HG03432 (cell line): ENCODE results near the gene CLMP.
"Not testable (repeated sequence)": the region's sequence is repeated elsewhere in the genome, so short reads cannot be mapped to it uniquely, and the experiment has no call there.

Source experiments
- ATAC-seq: cut with Tn5 transposase; IDR thresholded peaks from one replicate; pipeline ENCODE4 v1.9.1; 2021; ENCODE audit warnings: mild to moderate bottlenecking, moderate library complexity; ENCODE audit not compliant: unreplicated experiment

CLMP gene

DNA sequence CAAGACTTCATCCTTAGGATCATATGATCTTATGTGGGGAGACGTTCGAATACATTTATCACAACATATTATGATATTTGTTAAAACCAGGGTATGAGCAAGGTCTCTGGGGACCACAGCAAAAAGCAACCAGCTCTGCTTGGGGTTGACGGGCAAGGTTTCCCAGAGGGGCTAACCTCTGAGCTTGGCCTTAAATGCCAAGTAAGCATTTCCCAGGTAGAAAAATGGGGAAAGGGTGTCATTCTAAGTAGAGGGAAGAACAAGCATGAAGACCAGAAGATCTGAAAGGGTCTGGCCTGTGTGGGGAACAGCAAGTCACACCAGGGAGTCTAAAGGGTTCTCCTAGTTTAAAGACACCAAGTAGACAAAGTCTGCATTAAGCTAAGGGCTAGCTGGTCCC lies 24.1 kb downstream of the CLMP start:
- no peak for ATAC-seq

DNA sequence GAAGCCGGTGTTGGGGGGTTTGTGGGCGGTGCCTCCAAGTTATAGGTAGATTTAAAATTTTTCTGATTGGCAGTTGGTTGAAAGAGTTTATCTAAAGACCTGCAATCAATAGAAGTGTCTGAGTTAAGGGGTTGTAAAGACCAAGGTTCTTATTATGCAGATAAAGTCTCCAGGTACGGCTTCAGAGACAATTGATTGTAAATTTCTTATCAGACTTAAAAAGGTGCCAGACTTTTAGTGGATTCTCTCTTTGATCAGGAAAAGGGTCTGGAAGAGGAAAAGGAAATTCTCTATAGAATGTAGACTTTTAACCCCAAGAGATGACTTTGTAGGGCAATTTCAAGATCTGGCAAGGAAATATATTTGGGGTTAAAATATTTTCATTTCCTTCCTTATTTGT lies 25.2 kb downstream of the CLMP start:
- no peak for ATAC-seq

DNA sequence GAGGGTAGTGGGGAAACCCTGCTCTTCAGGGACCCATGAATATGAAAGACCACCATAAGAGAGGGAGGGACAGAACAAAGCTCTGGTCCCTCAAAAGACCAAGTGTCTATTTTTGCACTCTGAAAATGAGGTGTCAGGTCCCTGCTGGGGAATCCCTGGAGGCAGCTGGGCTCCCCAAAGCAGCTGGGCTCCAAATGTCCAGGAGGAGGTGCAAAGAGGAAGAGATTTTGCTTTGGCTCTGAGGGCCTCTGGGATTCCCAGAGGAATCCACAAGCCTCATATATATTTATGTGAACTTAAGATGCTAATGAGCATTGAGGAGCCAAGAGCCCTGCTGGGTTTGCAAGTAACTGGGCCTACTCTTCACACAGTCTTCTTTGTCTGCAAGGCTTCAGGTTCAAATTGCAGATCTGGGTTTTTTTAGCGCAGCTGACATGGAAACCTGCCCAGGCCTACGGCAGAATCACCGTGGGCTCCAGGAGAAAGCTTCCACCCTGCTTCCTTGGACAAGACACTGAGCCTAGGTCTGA lies 26.0 kb downstream of the CLMP start:
- no peak for ATAC-seq

DNA sequence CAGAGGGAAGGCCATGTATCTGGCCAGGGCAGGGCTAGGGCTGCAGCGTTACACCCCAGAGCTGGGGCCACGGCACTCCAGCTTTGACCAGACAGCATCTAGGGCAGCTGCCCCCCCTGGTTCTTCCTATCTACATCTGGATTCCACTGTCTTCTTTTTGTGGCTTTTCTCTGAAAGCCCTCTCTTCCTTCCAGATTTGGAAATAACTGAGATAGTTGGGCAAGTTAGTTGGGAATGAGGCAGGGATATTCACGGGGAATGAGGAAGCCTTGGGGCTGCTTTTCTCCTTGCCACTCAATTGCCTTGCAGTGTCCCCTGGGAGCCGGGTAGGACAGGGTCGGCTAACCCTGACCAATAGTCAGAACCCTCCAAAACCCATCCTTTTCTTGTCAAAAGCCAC lies 26.8 kb downstream of the CLMP start:
- no peak for ATAC-seq

DNA sequence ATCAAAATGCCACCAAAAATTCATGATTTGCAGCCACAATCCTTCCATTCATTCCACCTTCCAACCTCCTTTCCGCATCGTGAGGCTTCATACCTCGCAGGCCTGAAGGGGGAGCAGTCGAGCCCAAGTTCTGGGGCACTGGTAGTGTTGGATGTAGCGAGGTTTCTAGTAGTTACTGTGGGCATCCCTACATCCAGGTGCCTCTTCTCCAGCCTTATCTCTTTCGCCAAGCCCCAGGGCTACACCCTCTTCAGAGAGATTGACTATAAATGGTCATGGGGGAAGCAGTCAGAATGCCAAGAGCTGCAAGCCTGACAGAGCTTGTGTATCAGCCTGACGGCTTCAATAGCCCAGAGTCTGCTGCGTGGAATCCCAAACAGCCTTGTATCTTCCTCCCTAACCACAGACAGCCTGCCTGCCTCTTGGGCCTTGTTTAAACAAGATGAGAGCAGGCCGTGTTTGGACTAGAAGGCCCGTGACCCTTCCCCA lies 28.9 kb downstream of the CLMP start:
- no peak for ATAC-seq

DNA sequence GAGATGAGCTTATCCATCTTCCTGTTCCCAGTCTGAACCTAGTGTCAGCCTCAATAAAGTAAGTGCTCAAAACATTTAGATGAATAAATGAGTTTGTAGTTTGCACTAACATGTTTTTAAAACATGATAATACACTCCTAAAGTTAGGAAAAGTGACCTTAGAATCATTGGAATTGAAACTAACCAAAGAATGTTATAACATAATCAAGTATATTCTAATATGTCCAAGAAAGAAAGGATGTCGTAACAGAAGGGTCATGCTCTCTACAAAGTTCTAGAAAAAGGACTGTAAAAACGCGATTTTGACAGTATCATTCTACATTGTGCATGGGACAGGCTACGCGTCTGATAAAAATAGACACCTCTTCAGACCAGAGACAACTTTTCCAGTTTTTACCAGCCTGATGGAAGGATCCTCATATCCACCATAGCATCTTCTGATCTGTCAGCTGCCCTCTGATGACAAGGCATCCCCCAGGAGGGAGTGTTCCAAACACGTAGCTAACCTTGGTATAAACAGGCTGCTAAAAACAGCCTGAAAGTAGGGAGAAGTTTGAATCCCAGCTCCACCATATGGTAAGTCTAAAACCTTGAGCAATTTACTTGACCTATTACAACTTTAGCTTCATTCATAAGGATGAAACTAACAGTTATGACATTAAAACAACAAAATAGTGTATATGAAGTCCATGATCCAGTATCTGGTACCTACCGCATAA lies 30.2 kb downstream of the CLMP start:
- ATAC-seq = no peak

DNA sequence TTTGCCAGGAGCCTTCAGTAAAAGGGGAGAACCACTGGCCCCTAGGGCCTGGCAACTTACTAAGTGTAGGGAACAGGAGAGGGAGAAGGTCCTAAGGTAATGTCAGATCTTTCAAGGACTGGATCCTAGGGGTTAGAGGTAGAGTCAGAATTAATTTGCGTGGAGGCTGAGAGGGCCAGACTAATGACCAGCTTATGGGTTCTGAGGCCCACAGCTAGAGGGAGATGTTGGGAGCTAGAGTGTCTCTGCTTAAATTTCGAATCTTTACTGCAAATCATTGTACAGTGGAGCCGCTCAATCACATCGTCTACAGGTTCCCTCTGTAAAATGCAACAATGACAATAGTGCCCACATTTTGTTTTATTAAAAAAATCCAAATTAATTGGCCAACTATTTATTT lies 31.4 kb downstream of the CLMP start:
- no peak for ATAC-seq

DNA sequence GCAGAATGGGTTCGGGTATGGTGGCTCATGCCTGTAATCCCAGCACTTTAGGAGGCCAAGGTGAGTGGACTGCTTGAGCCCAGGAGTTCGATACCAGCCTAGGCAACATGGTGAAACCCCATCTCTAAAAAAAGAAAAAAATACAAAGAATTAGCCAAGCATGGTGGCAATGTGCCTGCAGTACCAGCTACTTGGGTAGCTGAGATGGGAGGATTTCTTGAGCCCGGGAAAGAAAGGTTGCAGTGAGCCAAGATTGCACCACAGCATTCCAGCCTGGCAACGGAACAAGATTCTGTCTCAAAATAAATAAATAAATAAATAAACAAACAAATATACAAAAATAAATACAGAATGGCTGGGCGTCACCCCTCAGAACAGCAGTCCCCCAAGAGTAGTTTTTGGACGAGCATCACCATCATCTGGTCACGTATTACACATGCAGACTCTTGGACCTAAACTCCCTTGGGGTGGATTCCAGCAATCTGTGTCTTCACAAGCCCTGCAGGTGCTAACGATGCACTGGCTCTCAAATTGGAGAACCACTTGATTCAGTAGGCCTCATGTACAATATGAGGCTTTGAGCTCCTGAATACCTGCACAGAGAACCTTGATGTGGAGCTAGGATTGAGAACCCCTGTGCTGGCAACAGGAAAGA lies 33.5 kb downstream of the CLMP start:
- ATAC-seq = no peak

DNA sequence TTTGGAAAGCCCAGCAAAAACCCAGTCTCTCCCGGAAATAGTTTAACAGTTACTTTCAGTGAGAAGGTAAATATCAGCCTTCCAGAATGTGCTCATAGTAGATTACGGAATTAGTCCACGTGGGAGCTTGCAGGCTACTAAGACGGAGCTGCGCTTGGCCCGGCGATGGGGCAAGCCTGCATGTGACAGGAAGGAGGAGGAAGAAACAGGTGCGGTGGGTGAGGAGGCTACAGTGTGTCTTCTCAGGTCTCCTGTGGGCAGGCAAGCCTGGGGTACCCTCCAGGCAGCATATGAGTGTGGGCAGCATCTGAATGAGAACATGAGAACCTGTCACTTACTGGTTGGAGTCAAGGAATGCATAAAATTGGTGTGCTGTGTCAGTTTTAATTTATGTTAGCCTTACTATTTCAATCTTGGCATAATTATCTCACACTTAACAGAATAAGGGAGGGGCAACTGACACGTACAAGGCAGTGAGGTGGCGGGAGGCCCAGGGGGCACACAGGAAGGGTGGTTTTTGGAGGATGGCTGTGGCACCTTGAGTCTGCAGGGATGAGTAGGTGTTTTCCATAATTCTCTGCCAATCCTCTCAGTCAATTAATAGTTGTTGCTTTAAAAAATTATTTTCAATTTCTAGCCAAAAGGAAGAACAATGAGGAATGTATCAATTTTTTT lies 35.7 kb downstream of the CLMP start:
- ATAC-seq = no peak

DNA sequence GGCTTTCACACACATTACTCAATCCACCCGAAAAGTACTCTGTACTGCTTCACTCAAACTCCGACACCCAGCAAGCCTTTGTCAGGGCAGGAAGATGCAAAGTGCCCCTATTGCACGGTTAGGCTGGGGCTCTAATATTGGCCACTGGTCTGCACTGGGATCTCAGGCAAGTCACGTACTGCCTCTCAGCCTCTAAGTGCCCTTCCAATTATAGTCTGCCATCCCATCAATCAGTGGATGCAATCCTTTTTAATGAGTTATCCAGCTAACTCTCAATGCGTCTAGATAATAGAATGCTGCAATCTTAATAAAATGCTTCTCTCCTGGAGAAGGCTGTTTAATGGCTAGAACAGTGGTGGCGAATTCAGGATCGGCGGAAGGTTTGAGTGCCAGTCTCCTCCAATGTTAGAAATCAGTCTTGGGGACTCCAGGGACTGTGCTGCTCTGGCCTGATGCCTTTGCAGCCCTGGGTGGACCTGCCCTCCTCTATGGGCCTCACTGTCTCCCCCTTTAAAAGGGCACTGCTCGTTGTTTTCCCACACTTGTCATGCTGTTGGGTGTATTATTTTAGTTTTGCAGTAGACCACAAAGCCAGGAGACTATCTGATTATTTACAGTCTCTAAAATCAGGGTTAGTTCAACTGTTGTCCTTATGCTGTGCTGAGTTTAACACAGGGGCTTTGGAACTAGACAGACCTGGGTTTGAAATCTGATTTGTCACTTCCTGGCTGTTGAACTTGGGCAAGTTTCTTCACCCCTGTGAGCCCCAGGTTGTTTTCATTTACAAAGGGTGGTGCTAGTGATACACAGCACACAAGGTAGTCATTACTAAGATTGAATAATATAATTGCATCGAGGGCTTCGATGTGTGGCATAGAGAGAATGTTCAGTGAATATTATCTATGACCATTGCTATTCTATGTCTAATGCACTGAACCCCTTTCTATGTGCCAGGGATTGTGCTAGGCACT lies 36.7 kb downstream of the CLMP start:
- no peak for ATAC-seq

DNA sequence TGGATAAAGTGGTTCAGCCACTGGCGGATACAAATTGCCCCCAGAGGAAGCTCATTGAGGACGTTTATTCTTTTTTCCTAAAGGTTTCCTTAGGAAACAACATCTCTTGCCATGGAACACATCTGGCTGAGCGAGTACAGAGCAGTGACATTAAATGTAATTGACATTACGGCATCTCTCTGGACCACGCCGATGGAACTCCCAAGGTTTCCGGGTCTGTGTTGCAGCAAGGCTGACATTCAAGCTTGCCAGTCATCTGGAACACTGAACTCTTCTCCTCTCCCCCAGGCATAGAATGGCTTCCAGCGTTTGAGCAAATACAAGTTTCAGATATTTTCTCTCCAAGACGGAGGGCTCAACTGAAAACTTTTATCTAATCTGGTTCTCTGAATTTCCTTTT lies 42.1 kb downstream of the CLMP start:
- no peak for ATAC-seq

DNA sequence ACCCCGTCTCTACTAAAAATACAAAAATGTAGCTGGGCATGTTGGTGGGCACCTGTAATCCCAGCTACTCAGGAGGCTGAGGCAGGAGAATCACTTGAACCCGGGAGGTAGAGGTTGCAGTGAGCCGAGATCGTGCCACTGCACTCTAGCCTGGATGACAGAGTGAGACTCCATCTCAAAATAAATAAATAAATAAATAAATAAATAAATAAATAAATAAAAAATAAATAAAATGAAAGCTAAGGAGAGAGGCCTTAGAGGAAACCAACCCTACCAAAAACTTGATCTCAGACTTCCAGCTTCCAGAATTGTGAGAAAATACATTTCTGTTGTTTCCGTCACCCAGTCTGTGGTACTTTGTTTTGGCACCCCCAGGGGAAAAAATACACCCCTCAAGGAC lies 42.7 kb downstream of the CLMP start:
- not testable (repeated sequence) for ATAC-seq

DNA sequence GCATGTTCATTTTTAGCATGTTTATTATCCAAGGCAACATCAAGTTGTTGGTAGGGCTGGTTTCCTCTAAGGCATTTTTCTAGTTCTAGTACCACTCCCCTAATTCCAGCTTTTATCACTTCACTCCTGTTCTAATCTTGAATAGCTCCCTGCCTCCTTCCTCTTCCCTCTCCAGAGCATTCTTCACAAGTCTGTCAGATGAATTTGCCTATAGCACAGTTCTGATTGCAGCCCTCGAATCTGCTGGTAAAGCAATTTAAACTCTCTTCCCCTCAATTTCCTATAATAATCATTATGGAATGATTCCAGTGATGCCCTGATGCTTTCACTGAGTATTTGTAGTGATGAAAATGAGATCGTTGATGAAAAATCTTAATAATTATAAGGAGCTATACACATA lies 43.3 kb downstream of the CLMP start:
- ATAC-seq = no peak

DNA sequence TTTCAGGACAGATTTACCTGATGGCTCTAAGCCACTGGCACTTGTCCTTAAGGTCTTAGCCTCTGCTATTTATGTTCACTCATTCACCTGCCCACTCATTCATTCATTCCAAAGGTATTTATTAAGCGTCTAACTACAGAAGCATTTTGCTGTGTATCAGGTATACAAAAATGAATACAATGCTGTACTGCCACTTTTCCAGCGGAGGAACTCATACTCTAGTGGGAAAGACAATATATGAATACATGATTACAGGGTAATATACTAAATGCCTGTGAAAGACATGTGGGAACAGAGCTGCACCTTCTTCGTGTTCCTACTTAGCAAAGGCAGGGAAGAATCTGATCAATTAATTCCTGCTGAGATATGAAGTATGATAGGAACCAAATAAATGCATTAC lies 43.7 kb downstream of the CLMP start:
- no peak for ATAC-seq

DNA sequence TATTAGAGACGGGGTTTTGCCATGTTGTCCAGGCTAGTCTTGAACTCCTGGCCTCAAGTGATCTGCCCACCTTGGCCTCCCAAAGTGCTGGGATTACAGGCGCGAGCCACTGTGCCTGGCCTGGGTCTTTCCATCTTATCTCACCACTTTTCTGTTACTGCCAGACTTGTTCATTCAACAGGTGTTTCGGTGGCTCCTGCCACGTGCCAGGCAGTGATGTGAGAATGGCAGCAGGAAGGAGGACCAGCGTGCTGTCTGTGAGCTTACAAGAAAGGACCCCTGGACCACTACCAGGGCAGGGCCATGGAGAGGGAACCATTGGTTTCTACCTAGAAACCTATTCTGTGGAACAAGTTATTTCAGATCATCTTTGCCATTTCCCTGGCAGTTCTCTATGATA lies 44.2 kb downstream of the CLMP start:
- ATAC-seq = no peak

DNA sequence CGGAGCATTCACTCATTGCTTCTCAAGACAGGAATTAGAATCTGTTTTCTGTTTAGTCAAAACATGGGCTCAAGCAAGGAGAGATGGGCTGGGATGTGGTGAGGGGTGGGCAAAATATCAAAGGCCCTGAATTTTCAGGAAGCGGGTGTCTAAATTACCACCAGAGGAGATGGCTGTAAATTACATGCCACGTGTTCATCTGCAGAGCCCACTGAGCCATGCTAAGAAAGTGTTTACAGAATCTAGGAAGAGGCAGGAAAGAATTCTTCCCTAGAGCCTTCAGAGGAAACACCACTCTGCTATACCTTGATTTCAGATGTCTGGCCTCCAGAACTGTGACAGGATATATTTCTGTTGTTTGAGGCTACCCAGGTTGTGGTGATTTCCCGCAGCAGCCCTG lies 46.1 kb downstream of the CLMP start:
- no peak for ATAC-seq

DNA sequence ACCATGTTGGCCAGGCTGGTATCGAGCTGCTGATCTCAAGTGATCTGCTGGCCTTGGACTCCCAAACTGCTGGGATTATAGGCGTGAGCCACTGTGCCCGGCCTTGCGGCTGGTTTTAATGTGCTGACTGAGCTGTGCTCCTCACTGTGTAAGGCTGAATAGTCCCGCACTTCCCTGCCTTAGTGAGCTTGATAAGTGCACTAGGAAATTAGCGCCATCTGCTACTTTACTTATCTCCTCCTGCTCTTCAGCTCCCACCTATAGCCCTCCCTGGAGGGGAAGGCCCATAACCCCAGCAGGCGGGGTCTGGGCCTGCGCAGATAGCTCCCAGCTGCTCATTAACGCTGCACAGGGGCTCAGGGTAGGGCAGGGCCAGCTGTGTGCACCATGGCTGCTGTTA lies 49.4 kb downstream of the CLMP start:
- ATAC-seq = no peak

DNA sequence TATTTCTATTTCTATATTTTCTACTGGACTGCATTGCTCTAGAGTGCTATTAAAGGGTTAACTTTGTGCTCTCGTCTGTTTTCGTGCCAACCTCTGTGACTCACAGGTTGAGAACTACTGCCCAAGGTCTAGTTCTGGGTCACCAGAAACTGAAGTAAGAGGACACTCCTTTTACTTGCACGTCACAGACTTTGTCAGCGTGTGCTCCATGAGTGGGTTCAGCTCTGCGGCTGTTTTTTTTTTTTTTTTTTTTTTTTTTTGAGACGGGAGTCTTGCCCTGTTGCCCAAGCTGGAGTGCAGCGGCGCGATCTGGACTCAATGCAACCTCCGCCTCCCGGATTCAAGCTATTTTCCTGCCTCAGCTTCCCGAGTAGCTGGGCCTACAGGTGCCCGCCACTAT lies 49.8 kb downstream of the CLMP start:
- ATAC-seq = no peak

DNA sequence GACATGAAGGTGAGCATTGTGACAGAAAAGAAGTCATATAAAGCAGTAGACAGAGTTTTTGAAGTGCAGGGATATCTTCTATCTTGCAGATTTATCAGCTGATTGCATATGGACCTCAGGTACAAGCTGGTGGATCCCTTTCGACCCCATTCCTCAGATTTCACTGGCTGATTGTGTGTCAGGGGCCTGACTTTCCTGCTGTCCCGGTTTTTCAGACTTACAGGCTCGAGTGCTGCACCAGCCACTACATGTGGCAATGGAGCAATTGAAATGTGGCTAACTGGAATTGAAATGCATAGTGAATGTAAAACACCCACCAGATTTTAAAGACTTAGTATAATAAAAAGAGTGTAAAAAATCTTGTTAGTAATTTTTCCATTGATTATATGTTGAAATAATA lies 50.3 kb downstream of the CLMP start:
- no peak for ATAC-seq

DNA sequence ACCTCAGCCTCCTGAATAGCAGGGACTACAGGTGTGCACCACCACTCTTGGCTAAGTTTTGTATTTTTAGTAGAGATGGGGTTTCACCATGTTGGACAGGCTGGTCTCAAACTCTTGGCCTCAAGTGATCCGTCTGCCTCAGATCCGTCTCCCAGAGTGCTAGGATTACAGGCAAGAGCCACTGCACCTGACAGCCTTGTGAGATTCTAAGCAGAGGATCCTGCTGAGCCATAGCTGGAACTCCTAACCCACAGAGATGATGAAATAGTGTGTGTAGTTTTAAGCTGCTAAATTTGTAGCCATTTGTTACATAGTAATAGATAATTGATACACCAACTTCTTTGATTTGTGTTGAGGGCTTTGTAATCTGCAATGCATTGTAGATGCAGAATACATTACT lies 51.1 kb downstream of the CLMP start:
- ATAC-seq = no peak

DNA sequence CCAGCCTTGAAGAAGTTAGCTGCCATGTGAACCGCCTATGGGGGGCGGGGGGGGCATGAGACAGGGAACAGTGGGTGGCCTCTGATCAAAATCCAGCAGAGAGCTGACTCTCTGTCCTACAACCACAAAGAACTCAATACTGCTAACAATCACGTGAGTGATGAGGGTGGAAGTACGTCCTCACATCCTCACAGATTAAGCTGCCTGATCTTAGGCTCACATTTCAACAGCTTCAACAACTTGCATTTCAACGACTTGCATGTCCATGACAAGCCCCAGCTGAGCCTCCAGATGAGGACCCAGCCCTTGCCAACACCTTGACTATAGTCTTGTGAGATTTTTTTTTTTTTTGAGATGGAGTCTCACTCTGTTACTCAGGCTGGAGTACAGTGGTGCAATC lies 51.6 kb downstream of the CLMP start:
- no peak for ATAC-seq
